ENCODE results near the gene BSN.

Gene BSN

DNA sequence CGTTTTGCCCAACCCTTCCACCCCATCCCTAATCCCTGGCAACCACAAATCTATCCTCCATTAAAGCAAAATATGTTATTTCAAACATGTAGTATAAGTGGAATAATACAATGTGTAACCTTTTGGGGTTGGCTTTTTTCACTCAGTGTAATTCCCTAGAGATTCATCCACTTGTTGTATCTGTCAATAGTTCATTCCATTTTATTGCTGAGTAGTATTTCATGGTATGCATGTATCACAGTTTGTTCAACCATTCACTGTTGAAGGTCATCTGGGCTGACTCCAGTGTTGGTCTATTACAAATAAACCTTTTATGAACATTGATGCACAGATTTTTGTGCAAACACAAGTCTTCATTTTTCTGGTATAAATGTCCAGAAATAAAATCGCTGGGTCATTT lies 38.8 kb downstream of the BSN start:
- H3K4me3 ChIP-seq (ENCODE audit: low read depth, low read length), result no peak overlapping the region

DNA sequence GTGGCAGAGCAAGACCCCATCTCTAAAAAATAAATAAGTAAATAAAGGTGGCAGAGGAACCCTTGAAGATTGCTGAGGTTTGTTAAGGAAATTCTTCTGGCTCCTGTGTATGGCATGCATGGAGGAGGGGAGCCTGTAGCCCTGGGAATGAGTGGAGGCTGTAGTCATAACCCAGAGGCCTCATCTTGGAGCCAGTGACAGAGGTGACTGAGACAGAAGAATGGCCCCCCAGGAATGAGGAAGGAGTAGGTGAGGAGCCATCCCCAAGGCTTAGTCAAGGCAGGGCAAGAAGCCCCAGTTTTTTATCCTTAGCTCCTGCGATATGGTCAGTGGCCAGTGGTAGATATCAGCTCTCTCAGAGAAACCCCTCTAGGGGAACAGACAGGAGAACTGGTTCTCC lies 46.5 kb downstream of the BSN start:
- no peak overlapping the region for H3K4me3 ChIP-seq (ENCODE audit: low read depth, low read length)

DNA sequence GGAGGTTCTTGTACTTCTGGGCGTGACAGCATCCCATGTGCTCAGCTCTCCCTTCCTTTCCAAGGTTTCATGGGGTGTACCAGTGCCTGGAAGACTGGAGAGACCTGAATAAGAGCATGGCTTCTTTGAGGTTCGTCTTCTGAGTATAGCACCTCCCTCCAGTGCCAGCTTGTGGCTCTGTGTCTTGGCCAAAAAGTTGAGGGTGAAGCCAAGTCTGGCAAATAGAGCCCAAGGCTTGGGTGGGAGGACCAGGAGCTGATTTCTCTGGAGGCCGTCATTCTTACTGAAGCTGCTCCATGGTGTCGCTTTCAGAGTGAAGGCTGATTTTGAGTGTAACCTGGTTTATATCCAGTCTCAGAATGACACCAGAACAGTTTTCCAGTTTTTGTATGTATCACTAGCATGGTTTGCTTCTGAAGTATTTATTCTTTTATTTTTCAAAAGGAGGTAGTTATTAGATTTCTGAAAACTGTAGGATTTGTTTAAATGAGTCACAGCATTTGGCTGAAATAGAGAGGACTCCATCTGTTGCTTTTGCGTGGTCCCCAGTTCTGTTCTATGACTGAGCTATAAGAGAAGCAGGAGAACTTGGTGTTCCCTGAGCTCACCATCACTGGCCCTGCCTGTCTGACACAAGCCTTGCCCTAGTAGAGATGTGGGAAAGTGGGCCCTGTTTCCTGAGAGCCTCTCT lies 47.2 kb downstream of the BSN start:
- no peak overlapping the region for H3K4me3 ChIP-seq (ENCODE audit: low read depth, low read length)

DNA sequence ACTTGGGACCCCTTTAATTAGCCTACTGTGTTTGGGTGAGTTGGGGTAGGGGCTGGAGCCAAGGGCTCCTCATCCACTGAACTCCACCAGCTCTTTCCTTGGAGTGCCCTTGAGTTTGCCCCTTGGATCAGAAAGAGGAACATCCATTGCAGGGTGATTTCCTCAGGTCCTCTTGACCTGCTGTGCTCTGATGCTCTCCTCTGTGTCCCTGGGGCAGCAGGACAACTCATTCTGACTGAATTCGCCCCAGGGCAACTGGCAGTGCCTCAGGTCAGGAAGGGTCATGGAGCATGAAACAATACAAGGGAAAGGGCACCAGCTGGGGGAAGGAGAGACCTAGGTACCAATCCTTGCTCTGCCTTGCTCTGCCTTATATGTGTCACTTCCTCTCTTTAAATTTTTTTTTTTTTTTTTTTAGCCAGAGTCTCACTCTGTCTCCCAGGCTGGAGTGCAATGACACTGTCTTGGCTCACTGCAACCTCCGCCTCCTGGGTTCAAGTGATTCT lies 47.8 kb downstream of the BSN start:
- no peak overlapping the region for H3K4me3 ChIP-seq (ENCODE audit: low read depth, low read length)

DNA sequence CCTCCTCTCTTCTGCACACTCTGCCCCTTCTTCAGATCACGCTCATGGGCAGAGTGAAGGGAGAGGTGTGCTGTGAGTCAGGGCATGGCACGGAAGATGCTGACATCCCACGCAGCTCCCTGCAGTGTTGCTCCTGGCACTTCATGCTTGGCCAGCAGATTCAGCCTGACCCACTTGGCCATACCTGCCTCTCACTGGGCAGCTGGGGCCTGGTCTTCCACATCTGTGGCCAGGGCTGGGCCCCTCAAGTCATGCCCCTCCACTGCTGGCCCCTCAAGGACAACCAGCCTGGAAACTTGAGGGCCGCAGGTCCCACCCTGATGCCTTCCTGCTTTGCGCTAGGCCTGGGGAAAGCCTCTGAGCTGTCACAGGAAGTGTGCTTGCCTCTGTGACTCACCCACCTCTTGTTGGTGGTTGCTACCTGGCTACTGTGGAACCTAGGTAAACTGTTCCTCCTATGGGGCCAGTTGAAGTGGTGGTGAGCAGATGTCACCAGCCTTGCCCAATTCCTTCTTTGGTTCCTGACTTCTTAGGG lies 48.7 kb downstream of the BSN start:
- H3K4me3 ChIP-seq (ENCODE audit: low read depth, low read length), result no peak overlapping the region

DNA sequence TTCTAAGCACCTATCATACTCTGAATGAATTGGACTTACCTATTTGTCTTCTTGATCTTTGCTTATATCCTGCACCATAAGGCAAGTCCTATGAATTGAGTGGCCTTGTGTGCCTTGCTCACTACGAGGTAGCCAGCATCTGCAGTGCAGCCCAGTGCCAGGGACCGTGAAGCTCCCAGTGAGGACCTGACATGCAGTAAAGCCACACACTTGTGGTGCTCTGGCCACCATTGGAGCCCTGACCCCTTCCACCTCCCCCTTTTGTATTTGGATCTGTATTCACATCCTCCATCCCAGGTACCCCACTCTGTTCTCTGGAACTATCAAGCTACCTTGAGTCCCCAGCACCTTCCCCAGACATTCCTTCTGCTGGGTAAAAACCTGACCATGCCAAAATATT lies 52.1 kb downstream of the BSN start:
- H3K4me3 ChIP-seq (ENCODE audit: low read depth, low read length), result no peak overlapping the region

DNA sequence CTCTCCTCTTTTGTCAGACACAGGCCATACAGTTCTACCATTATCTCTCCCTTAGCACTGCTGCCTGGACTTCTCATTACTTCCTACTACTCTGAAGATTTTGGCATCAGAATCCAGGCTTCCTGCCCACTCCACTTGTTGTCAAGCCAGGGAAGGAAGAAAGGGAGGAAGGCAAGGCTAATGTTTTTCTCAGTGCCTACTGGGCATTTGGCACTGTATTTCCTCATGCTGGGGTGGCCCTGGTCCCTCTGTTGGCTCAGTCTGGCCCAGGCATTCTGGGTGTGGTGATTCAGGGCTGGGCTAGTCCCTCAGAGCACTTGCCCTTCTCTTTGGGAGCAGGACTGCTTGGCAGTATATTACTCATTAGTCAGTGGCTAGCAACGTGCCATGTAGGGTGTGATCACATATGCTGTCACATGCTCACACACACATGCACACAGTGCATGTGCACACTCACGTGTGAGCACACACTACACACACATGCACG lies 52.9 kb downstream of the BSN start:
- no peak overlapping the region for H3K4me3 ChIP-seq (ENCODE audit: low read depth, low read length)

DNA sequence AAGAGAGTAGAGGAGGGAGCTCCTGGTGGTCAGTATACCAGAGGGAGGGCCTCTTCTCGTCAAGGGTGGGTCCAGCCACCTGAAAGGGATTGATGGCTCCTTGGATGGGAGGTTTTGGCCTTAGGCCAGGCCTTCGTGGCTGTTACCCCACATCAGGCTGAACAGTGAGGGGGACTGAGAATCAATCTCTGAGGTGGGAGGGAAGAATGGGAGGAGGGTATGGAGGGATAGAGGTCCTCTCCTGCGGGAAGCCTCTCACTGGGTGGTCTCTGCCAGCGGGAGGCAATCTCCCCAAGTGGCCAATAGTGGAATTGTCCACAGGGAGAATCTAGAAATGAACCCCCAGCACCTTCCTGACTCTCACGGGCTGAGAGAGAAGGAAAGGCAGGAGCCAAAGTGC lies 53.5 kb downstream of the BSN start:
- no peak overlapping the region for H3K4me3 ChIP-seq (ENCODE audit: low read depth, low read length)

DNA sequence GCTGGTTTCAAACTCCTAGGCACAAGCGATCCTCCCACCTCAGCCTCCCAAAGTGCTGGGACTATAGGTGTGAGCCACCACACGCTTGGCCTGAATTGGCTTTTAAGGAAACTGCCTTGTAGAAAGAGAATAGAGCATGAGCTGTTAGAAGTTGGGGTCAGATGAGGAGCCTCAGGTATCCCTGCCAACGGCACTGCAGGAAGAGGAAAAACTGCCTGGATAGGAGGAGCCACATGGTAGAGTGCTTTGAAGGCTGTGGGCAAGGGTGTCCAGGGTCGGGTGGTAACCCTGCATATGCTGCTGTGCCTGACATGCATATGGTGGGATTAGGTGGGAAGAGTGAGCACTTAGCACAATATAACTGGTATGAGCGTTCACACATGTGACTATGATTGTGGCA lies 55.0 kb downstream of the BSN start:
- no peak overlapping the region for H3K4me3 ChIP-seq (ENCODE audit: low read depth, low read length)

DNA sequence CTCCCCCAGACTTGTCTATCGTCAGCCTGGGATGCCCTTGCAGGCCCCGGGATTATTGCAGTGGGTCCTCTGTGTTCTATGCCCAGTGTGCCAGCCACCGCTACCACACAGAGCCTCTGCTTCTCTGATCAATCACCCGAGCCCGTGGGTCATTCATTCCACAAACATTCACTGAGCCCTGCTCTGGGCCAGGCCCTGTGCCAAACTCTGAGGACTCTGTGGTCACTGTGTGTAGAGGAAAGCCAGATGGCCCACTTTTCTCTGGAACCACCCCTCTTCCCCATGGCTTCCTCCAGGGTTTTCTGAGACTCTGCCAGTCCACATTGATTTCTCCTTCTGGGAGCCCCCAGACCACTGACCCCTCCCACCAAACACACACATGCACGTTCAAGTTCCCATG lies 55.5 kb downstream of the BSN start:
- H3K4me3 ChIP-seq (ENCODE audit: low read depth, low read length), result no peak overlapping the region

DNA sequence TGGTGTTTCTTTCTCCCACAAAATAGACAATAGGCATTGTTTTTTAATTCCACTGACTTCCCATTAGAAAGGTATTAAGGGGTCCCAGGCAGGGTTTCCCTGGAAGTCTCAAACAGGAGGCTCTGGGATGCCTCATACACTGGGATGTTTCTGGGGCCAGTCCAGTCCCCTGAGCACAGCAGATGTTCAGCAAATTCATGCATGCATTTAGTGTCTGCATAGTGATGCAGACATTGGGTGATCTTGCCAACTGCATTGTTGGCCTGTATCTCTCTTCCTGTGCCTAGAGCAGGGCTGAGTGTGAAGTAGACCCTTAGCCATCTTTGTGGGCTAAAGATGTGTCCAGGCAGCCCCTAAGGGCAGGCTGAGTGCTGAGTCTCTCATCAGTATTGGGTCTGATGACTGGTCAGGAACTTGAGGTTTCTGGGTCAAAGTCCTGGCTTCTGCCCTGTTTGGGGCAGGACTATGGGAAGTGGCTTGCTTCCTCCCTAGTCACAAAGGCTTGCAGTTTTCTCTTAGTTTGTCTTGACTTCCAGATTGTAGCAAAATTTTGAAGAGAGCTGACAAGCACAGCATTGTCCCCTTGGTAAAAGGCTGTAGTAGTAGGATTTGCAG lies 56.5 kb downstream of the BSN start:
- no peak overlapping the region for H3K4me3 ChIP-seq (ENCODE audit: low read depth, low read length)

DNA sequence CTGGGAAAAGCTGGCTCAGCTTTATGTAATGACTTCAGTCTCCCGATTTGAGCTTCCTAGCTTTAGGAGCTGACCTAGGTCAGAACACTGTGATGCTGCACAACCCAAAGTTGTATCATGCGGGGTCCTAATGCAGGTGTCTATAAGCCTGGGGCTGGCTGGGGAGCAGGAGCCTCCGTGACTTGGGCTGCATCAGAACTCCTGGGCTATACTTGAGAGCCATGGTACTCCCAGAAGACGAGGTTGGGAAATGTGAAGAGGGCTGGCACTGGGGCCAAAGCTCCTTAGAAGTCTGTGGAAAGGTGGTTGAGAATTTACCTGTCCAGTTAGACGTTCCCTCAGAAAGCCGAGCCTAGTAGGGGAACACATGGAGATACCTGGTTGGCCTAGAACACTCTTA lies 57.0 kb downstream of the BSN start:
- no peak overlapping the region for H3K4me3 ChIP-seq (ENCODE audit: low read depth, low read length)

DNA sequence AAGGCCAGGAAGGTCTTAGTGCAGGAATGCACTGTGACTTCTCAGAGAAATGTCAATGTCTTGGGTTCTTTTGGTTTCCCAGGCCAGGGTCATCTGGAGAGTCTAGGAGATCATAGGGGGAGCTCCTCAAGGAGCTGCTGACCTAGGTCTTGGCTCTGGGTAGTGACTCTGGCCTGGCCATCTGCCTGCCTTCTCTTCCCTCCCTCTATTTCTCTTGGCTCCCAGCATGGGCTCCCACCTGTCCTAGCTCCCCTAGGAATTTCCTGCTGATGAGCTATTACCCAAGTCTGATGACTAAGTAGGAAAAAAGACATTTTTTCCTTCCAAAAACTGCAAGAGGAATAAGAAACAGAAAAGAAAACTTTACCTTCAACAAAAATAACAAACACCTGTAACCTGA lies 57.4 kb downstream of the BSN start:
- no peak overlapping the region for H3K4me3 ChIP-seq (ENCODE audit: low read depth, low read length)

DNA sequence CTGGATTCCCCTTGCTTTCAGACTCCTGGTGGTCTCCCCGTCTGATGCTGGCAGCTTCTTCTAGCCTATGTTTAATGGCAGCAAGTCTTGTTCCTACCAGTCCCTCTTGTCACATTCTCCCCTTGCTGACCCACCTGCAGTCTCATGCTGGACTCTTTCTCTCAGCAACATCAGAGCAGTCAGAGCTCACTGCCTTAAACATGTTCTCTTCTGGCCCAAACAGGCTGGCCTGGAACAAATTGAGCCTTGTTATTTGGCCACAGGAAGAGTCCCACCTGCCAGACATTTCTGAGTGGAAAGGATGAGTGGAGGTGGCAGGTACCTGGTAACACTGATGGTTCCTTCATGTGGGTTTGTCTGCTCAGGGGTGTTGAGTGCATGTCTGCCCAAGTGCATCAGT lies 60.7 kb downstream of the BSN start:
- H3K4me3 ChIP-seq (ENCODE audit: low read depth, low read length), result no peak overlapping the region

DNA sequence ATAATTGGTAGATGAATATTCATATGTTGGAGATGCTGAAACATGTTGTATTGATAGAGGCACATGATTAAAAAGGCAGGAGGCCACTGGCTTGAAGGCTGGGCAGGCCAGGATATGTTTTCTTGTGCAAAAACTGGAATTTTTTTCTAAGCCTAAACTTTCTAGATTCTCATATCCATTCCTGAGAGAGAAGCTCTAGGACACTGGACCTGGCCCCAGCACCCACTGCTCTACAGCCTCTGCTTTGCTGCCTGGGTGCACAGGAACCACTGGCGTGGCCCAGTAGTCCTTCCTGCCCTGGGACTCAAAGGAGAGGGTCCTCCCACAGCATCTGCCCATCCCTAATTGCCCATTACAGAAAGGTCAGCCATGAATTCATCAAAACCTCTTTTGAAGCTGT lies 61.8 kb downstream of the BSN start:
- no peak overlapping the region for H3K4me3 ChIP-seq (ENCODE audit: low read depth, low read length)

DNA sequence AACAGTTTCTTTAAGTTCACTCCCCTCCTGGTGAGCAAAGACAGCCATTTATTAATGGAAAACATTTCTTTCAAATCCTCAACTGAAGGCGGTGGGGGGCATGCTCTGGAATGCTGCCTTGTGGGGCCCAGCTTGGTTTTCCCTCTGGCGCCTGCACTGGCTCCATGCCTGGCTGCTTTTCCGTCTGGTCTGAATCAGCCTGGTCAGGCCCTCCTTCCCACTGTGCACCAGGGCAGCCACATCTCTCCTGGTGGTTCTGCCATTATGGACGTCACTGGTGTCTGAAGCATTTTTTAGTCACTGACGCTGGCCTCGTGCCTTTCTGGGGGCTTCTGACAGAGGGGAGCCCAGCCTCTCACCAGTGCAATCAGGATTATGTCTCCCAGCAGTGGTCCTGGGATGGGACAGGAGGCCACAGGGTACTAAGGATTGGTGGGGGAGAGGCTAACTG lies 62.2 kb downstream of the BSN start:
- no peak overlapping the region for H3K4me3 ChIP-seq (ENCODE audit: low read depth, low read length)

DNA sequence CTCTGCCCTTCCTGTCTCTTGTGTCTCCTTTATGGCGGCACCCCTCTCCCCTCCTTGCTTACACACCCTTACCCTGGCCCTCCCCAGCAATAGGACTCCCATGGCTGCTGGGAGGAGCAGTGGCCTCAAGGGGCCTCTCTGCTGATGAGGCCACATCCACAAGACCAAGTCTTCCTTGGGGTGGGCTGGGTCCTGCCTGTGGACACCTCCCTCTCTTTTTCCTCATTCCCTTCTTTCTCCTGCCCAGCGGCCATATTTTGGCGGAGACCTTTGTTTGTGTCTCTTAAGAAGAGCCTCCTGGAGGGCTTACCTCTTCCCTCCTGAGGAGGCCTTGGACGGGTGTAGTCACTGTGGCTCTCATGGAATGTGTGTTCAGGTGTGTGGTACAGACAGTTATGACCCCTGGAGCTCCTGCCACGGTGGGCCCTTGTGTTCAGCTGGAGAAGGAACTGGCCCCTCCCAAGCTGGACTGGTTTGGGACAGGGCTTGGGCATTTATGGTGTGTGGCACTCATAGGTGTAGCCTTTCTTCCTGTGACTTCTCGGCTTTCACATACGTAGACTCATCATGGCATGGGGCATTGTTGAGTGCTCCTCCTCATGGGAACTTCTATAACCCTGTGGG lies 63.2 kb downstream of the BSN start:
- no peak overlapping the region for H3K4me3 ChIP-seq (ENCODE audit: low read depth, low read length)

DNA sequence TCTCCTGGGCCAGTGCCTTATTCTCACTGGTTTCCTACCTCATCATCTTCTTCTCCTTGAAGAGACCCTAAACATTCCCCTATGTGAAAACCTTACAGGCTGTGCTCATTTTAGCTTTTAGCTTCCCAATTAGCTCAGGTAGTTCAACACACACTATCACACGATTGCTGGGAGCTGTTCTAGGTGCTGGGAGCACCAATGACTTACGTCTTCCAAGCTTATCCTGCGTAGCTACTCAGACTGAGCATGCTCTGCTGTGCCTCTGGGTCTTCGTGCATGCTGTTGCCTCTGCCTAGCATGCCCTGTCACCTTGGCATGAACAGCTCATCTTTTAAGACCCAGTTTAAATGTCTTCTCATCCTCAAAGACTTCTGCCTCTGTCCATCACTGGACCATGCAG lies 64.1 kb downstream of the BSN start:
- H3K4me3 ChIP-seq (ENCODE audit: low read depth, low read length), result no peak overlapping the region

DNA sequence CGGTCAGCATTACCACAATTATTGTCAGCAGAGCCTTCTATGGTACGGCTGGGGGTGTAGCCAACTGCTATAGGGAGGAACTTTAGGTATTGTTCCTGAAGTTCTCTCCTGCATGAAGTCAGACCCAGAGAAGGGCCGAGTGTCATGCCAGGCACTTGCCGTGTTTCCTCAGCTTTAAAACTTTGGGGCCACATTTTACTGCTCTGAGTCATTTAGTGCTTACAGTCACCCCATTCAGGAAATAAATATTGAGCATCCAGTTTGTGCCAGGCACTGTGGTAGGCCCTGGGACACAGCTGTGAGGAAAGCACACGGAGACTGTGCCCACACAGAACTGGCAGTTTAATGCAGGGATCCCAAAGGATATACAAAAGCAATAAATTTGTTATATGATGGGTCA lies 65.4 kb downstream of the BSN start:
- no peak overlapping the region for H3K4me3 ChIP-seq (ENCODE audit: low read depth, low read length)

DNA sequence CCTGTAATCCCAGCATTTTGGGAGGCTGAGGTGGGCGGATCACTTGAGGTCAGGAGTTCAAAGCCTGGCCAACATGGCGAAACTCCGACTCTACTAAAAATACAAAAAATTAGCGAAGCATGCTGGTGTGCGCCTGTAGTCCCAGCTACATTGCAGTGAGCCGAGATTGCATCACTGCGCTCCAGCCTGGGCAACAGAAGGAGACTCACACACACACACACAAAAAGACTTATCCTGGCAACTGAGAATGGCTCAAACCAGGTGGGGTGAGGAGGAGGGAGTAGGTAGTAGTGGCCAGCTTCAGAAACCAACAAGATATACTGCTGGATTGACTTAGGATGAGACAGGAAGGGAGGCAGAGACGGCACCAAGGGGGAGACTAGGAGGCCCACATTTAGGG lies 66.5 kb downstream of the BSN start:
- no peak overlapping the region for H3K4me3 ChIP-seq (ENCODE audit: low read depth, low read length)

DNA sequence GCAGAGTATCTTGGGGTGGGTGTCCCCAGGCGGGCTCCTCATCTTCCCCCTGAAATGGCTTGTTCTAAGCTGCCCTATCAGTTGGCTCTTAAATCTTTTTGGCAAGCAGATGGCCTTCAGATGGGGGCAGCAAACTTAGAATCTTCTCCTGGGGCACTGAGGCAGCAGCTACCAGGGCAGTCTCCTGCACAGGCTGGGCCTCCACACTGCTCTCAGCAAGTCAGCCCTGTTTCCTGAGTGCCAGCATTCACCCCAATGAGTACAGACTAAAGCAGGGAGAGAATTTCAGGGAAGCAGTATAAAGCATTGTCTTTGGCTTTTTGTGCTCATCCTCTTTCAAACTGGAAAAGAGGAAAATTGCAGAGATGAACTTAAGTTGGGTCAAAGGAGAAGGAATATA lies 68.8 kb downstream of the BSN start:
- H3K4me3 ChIP-seq (ENCODE audit: low read depth, low read length), result no peak overlapping the region

DNA sequence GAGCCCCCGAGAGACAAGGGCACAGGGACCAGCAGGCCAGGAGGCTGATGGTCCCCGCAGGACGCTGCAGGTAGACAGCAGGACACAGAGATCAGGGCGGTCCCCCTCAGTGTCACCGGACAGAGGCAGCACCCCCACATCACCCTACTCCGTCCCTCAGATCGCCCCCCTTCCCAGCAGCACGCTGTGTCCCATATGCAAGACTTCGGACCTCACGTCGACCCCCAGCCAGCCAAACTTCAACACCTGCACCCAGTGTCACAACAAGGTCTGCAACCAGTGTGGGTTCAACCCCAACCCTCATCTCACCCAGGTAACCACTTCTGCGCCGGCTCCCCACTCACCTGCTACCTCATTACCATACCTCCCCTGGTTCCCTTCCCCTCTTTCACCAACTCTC lies 70.8 kb downstream of the BSN start:
- H3K4me3 ChIP-seq (ENCODE audit: low read depth, low read length), result no peak overlapping the region

Measured in iPS-11a (cell line).